ENCODE data around the gene TNN.

DNA sequence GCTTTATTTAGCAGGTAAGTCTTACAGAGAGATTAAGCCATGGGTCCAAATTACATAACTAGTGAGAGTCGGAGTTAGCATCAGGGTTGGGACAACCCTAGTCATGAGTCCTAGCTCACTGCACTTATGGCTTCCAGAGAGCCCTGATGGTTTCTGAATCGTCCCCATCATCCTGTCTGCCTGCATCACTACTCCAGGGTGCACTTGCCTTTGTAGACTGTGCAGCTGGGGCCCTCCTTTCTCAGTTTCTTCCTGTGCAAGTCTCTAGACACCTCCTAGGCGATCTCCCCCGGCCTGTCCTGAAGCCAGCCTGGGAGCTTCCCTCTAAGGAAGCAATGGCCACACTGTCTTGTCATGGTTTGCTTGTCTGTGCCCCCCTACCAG lies 87.8 kb downstream of the TNN start:
- no peak for TF ChIP-seq POLR2A (IDR thresholded peaks at IDR 0.05)
- TF ChIP-seq, protein P1, sequence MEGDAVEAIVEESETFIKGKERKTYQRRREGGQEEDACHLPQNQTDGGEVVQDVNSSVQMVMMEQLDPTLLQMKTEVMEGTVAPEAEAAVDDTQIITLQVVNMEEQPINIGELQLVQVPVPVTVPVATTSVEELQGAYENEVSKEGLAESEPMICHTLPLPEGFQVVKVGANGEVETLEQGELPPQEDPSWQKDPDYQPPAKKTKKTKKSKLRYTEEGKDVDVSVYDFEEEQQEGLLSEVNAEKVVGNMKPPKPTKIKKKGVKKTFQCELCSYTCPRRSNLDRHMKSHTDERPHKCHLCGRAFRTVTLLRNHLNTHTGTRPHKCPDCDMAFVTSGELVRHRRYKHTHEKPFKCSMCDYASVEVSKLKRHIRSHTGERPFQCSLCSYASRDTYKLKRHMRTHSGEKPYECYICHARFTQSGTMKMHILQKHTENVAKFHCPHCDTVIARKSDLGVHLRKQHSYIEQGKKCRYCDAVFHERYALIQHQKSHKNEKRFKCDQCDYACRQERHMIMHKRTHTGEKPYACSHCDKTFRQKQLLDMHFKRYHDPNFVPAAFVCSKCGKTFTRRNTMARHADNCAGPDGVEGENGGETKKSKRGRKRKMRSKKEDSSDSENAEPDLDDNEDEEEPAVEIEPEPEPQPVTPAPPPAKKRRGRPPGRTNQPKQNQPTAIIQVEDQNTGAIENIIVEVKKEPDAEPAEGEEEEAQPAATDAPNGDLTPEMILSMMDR (IDR thresholded peaks at IDR 0.05), result no peak

Data from ovary (tissue), 3 donors.